ENCODE data around the gene SSH3. TPM values are rescaled to one million over a fixed set of nuclear protein-coding genes. Genes with fewer than 3 reads are reported as not detected.

Gene SSH3
- total and polyA plus RNA-seq, 10 donors: 4.3 to 31.8 (median 19.7) TPM

DNA sequence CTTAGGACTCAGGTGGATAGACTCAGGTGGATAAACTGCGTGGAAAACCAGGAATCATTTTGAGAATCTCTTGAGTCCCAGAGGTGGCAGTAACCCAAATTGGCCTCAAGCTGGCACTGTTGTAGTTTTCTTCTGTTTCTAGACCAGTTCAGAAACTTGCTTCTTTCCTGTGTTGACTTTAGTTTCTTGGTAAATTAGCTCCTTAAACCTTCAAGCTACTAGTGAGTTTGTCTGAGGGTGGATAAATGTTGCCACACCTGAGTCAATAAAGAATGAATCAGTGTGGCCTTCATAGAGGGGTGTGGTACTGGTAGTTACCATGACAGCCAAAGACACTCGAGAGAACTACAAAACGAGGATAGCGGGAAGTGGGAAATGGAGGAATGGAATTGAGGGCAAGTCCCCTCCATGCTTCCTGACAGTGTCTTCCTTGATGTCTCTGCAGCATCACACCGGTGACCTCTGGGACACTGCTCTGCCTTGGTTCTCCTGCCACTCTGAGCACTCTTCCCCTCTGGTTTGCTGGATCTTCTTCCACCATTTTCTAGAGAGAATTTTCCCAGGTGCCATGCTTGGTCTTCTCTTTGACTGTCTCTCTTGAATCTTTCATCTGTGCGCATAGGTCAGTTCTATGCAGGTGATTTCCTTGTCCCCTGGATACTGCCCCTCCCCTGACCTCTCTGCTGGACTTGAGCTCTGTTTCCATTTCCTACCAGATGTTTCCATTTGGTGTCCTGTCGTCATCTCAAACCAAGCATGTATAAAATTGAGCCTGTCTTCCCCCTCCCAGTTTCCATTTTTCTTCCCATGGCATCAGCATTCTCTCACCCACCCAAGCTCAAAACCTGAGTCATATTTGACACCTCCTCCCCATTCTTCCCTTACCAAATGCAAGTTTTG, 42.8 kb downstream of the SSH3 start:
- intact Hi-C loops (cut with DNase I; ENCODE audit: low total_unique reads): loop anchor here (5.0 kb wide), 1 partner anchor 36 kb away; no protein-coding TSS in a partner anchor
- Histone ChIP-seq H3K4me1 (peaks cover 46 to 86% (median 64%) of the 10 kb centered on the region in 6 donors), H3K36me3 (peaks cover 0 to 4% (median 0%) of the 10 kb centered on the region in 6 donors), H3K9me3 (no peaks in the 10 kb centered on the region), H3K4me3 (no peak overlapping the region), H3K27me3 (replicated peaks in 1 of 7) (no peaks in the 10 kb centered on the region), H3K27ac (peak overlapping the region in 7 of 8 donors; percentile 19 to 79 (median 68))
- DNase-seq: no peak
- TF ChIP-seq, protein P1, sequence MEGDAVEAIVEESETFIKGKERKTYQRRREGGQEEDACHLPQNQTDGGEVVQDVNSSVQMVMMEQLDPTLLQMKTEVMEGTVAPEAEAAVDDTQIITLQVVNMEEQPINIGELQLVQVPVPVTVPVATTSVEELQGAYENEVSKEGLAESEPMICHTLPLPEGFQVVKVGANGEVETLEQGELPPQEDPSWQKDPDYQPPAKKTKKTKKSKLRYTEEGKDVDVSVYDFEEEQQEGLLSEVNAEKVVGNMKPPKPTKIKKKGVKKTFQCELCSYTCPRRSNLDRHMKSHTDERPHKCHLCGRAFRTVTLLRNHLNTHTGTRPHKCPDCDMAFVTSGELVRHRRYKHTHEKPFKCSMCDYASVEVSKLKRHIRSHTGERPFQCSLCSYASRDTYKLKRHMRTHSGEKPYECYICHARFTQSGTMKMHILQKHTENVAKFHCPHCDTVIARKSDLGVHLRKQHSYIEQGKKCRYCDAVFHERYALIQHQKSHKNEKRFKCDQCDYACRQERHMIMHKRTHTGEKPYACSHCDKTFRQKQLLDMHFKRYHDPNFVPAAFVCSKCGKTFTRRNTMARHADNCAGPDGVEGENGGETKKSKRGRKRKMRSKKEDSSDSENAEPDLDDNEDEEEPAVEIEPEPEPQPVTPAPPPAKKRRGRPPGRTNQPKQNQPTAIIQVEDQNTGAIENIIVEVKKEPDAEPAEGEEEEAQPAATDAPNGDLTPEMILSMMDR (IDR thresholded peaks at IDR 0.05 in 8 of 11, conservative IDR thresholded peaks at IDR 0.05 in 3 of 11): peak; percentile 24 to 67 (median 52)
- no peak for TF ChIP-seq POLR2AphosphoS5 (IDR thresholded peaks at IDR 0.05)
- no peak for TF ChIP-seq POLR2A (IDR thresholded peaks at IDR 0.05)
- 62 to 78% (median 71%) methylated on average over 7 of the region's 7 CpGs for WGBS, 5 donors

DNA sequence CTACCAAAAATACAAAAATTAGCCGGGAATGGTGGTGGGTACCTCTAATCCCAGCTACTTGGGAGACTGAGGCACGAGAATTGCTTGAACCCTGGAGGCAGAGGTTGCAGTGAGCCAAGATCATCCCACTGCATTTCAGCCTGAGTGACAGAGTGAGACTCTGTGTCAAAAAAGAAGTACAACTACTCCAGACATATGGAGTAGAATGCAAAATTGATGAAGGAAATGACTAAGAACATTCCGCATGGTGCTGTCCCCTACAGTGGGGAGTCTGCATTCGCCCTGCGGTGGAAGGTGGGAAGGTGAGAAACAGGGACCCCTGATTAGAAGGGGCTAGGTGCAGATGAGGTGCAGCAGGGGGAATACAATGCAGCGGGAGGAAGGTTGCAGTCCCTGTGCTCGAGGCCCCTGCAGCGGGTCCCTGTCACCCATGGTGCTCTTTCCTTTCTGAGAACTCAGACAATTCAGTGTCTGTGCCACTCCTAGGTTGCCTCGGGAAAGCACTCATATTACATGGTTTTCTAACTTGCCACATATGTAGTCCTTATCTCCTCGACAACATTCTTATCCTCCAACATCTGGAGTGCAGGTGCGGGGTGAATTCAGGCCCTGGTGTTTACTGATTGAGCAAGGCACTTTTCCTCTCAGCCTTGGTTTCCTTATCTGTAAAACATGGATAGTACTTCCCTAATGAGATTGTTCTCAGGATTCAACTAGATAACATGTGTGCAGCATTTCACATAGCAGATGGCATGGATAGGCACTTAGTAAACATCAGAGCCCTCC, 44.8 kb downstream of the SSH3 start:
- no peak for TF ChIP-seq POLR2A (IDR thresholded peaks at IDR 0.05)
- TF ChIP-seq, protein P1 (IDR thresholded peaks at IDR 0.05 in 8 of 11, conservative IDR thresholded peaks at IDR 0.05 in 3 of 11): no peak
- TF ChIP-seq POLR2AphosphoS5 (IDR thresholded peaks at IDR 0.05): no peak
- intact Hi-C loops (cut with DNase I; ENCODE audit: low total_unique reads): loop anchor here (5.0 kb wide), 1 partner anchor 34 kb away; no protein-coding TSS in a partner anchor
- 60 to 73% (median 65%) methylated on average over 11 of the region's 11 CpGs for WGBS, 5 donors
- H3K27ac ChIP-seq: peak overlapping the region in 5 of 8 donors; percentile 32 to 99 (median 37)
- peaks cover 0 to 11% (median 0%) of the 10 kb centered on the region in 6 donors for H3K36me3 ChIP-seq
- H3K4me3 ChIP-seq: no peak overlapping the region
- DNase-seq: no peak
- no peaks in the 10 kb centered on the region for H3K9me3 ChIP-seq
- H3K4me1 ChIP-seq: peaks cover 59 to 99% (median 83%) of the 10 kb centered on the region in 6 donors
- no peaks in the 10 kb centered on the region for H3K27me3 ChIP-seq (replicated peaks in 1 of 7)

DNA sequence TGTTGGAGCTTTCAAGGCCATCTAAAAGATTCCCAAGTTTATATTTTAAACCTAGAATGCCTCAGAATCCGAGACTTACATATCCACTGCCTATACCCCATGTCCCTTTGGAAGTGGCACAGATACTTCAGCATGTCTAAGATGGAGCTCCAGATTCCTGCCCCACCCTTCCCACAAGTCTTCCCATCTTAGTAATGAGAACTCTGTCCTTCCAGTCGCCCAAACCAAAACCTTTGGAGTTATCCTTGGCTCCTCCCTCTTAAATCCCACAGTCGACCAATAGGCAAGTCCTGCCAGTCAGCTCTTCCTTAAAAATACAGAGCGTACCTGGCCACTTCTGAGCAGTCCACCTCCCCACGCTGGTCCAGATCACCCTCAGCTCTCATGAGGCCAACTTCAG, 45.7 kb downstream of the SSH3 start:
- WGBS, 5 donors: 81 to 87% (median 84%) methylated on average over 5 of the region's 5 CpGs
- H3K27me3 ChIP-seq (replicated peaks in 1 of 7): no peaks in the 10 kb centered on the region
- H3K4me3 ChIP-seq: no peak overlapping the region
- intact Hi-C loops (cut with DNase I; ENCODE audit: low total_unique reads): loop anchor here (5.0 kb wide), 1 partner anchor 33 kb away; no protein-coding TSS in a partner anchor
- H3K4me1 ChIP-seq: peaks cover 64 to 95% (median 83%) of the 10 kb centered on the region in 6 donors
- H3K36me3 ChIP-seq: peaks cover 0 to 11% (median 0%) of the 10 kb centered on the region in 6 donors
- peak overlapping the region in 7 of 8 donors; percentile 1 to 99 (median 37) for H3K27ac ChIP-seq
- DNase-seq: no peak
- TF ChIP-seq, protein P1 (IDR thresholded peaks at IDR 0.05 in 8 of 11, conservative IDR thresholded peaks at IDR 0.05 in 3 of 11): no peak
- TF ChIP-seq POLR2AphosphoS5 (IDR thresholded peaks at IDR 0.05): no peak
- TF ChIP-seq POLR2A (IDR thresholded peaks at IDR 0.05): no peak
- H3K9me3 ChIP-seq: no peaks in the 10 kb centered on the region

All from spleen (tissue), 11 donors.